GM19351 (cell line): Measurements from ENCODE around the gene SMIM45.

Experiments used
- ATAC-seq: cut with Tn5 transposase; IDR thresholded peaks from one replicate; pipeline ENCODE4 v1.9.1; 2021; ENCODE audit warnings: mild to moderate bottlenecking, moderate library complexity; ENCODE audit not compliant: unreplicated experiment

The SMIM45 gene

GRCh38 chr22:41951898-41952474 lies at the start of gene SMIM45:
Gene SMIM45, plus strand, starts transcription at chr22:41952150.
- ATAC-seq = no peak

GRCh38 chr22:41902932-41903421 lies 49.0 kb upstream of the SMIM45 start:
- ATAC-seq = no peak

GRCh38 chr22:41904450-41905410 lies 47.2 kb upstream of the SMIM45 start:
- ATAC-seq = no peak

- no peak for ATAC-seq
Observed at GRCh38 chr22:41905411-41906202, 46.3 kb upstream of the SMIM45 start.

GRCh38 chr22:41906822-41907221 lies 45.1 kb upstream of the SMIM45 start:
- no peak for ATAC-seq

- no peak for ATAC-seq
Observed at GRCh38 chr22:41907436-41908401, 44.2 kb upstream of the SMIM45 start.

GRCh38 chr22:41908411-41909309 lies 43.3 kb upstream of the SMIM45 start:
- ATAC-seq = no peak

GRCh38 chr22:41909310-41910049 lies 42.5 kb upstream of the SMIM45 start:
- no peak for ATAC-seq

GRCh38 chr22:41910050-41911000 lies 41.6 kb upstream of the SMIM45 start:
- ATAC-seq = no peak

GRCh38 chr22:41911001-41911611 lies 40.8 kb upstream of the SMIM45 start:
- no peak for ATAC-seq

- ATAC-seq = no peak
Observed at GRCh38 chr22:41912338-41913039, 39.5 kb upstream of the SMIM45 start.

GRCh38 chr22:41913040-41913719 lies 38.8 kb upstream of the SMIM45 start:
- no peak for ATAC-seq

- no peak for ATAC-seq
Observed at GRCh38 chr22:41913842-41914534, 38.0 kb upstream of the SMIM45 start.

GRCh38 chr22:41914611-41915034 lies 37.3 kb upstream of the SMIM45 start:
- no peak for ATAC-seq
